Measurements from ENCODE around the gene DMAC2L.
"Not testable (repeated sequence)": the region's sequence is repeated elsewhere in the genome, so short reads cannot be mapped to it uniquely, and the experiment has no call there.

Gene DMAC2L, protein sequence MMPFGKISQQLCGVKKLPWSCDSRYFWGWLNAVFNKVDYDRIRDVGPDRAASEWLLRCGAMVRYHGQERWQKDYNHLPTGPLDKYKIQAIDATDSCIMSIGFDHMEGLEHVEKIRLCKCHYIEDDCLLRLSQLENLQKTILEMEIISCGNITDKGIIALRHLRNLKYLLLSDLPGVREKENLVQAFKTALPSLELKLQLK

DNA sequence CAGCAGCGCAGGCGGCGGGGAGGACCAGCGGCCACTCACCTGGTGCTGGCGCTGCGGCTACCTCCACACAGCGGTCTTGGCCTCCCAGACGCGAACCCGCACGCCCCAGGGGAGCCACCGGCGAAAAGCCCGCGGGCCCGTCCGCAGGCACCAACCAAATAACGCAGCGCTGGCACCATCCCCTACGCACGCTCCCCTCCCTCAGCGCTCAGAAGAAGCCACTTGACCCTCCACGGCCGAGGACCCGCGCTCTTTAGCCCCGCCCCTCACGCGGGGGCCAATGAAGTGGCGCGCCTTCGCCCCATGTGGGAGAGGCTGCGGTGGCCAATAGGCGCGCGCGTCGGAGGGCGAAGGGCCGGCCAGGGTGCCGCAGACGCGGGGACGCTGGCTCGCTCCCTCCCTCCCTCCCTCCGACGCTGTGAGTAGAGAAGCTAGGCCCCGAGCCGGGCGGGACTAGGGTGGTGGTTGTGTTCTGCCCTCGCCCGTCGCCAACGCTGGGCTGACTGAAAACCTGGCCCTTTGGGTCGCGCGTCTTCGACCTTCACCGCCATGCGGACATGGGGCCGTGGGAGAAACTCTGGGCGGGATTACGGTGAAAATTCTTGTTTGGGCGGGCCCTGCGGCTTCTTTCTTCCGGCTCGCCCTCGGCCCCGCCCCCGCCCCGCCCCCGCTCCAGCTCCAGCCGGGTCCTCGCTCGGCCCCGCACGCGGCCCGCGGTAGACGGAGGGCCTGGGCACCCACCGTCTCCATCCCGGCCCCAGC is at the start of gene DMAC2L, which contains the start of gene L2HGDH:
Gene DMAC2L, plus strand, starts transcription at position 353 of the 762 bp plus-strand sequence. CDS start 9,164 bp downstream, outside the sequence.
Gene L2HGDH, minus strand, starts transcription at position 258 of the 762 bp plus-strand sequence. Its CDS starts 79 bp downstream, at position 179.
- peak; percentile 96 for DNase-seq

DNA sequence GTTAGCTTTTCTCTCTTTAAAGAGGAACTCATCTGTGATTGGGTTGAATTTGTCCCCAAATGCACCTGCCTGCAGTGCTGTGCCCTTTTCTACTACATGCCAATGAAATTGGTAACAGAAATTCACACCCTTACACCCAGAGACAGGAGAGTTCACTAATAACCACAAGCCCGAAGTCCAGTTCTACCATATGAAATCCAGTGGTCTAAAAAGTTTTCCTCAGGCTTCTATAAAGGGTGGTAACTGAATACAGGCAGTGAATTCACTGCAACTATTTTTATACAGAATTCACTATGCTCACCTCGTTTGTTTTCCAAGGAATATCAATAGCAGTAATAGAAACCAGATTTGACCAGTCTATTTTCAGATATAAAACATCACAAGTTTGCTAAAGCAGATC is 49.3 kb upstream of the DMAC2L start:
- DNase-seq = no peak

DNA sequence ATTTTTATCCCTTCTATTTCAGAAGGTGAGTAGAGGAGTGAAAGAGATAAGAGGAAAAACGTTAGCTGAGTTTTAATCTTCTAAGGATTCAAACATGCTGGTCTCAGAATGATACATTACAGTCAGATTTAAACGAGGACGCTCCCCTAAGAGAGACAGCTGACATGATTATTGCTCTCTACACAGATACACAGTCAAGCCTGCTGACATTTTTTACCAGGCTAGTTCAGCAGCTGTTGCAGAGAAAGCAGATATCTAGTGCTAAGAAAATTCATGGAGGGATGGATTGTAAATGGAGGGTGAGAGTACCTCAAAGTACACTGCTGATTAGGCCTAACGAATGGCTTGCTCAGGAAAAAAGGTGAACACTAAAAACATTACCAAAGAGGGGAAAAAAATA is 48.8 kb upstream of the DMAC2L start:
- no peak for DNase-seq

DNA sequence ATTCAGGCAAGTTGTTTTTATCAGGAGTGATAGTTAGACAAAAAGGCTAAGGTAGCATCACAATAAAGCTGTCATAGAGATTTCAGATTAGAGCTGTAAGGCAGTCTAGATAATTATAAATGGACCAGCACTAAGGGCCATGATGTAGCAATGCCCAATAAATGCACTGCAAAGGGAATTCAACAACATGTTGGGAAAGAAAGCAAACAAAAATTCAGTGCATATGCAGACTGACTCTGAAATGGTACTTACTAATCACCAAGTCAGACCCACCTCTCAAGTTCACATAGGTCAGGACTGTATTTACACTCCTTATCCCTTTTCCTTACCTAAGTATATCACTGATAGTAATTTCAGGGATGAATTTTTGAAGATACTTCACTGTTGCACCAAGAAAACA is 47.1 kb upstream of the DMAC2L start:
- no peak for DNase-seq

DNA sequence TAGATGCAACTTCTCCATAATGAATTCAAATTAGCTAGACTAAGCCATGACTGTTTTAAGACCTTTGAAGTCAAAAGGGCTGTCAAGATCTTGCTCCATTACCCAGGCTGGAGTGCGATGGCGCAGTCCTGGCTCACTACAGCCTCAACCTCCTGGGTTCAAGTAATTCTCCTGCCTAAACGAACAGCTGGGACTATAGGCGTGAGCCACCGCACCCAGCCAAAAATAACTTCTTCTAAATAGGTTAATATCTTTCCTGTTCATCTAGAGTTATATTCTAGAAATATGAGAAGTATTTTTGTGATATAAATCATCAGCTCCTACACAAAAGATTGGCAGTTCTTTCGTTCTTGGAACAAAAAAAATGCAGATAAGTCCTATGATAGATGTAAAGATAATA is 41.2 kb upstream of the DMAC2L start:
- DNase-seq = no peak

DNA sequence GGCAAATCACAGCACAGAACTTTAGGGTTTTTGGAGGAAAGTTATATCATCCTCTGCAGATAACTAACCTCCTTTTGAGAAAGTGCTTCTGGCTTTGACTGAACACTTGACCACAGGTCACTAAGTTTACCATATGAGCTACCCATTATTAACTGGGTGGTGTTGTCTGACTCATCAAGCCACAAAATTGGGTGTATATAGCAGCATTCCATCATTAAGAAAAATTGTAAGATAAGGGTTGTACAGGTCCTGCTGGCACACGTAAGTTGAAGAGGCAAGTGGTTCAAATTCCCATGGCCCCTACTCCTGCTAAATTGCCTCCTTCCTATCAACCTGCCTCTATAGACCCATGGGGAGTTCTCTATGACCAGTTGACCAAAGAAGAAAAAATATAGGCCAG is 39.6 kb upstream of the DMAC2L start:
- DNase-seq = no peak

DNA sequence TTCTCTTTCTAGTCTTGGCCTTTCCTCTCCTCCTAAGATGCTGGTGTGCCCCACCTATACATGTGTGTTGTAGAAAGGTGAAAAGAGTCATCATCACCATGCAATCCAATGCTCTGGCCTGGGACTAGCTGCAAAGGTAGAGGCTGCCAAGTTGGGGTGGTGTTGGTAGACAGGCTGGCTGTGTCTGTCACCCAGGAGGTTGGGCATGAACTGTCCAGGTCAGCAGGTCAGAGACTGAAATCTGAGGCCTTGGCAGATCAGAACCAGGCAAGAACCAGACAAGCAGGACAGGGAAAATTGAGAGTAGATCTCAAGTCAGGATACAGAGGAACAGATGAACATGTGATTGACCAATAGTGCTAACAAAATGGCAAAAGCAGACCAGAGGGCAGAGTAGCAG is 26.3 kb upstream of the DMAC2L start:
- DNase-seq = no peak

DNA sequence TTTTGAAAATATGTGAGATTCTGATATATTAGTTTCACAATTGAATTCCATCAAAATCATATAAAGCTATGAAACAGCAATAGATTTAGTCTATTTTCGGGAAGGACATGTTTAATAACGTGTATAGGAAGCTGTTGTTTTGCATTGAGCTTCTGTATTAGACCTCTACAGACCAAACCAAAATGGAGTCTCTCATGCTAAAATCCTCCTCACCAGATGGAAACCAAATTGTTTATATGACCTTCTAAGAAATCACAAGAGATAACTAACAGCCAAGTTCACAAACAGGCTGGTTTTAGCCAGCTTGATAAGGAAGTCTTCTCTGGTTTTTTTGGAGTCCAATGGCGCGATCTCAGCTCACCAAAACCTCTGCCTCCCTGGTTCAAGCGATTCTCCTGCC is 24.0 kb upstream of the DMAC2L start:
- no peak for DNase-seq

DNA sequence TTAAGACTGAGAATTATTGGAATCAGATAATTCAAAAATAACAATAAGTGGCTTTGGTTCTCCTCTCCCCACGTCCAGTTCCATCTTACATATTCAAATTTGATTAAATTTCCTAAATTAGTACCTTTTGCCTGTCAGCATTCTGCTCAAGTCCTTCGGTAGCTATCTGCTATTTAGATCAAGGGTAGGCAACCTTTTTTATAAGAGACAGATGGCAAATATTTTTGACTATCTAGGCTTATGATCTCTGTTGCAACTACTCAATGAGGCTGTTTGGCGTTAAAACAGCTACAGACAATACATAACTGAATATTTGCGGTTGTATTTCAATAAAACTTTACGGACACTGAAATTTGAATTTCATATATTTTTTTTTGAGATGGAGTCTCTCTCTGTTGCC is 21.8 kb upstream of the DMAC2L start:
- no peak for DNase-seq

DNA sequence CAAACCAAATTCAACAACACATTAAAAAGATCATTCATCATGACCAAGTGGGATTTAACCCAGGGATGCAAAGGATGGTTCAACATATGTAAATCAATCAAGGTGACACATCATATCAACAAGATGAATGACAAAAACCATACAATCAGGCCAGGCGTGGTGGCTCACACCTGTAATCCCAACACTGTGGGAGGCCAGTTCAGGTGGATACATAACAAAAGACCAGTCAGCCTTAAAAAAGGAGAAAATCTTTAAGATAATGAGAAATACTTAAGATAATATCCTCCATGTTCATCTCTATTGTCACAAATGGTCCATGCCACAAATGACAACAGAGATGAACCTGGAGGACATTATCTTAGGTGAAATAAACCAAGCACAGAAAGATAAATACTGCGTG is 12.5 kb upstream of the DMAC2L start:
- no peak for DNase-seq

DNA sequence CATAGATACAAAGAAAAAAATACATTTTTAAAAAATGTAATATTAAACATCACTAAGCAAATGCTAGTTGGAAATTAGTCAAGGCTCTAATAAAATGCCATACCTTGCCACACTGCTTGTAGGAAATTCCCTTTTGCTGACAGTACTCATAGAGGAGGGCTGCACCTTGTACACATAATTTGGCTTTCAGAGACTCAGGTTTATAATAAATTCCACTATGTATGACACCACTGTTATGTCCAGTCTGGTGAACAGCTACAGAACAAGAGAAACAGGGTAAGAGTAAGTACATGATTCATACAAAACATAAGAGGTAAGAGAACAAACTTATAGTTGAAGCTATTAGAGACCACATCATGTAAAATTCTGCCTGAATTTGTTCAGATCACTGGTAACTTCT is 10.2 kb upstream of the DMAC2L start:
- DNase-seq = no peak

DNA sequence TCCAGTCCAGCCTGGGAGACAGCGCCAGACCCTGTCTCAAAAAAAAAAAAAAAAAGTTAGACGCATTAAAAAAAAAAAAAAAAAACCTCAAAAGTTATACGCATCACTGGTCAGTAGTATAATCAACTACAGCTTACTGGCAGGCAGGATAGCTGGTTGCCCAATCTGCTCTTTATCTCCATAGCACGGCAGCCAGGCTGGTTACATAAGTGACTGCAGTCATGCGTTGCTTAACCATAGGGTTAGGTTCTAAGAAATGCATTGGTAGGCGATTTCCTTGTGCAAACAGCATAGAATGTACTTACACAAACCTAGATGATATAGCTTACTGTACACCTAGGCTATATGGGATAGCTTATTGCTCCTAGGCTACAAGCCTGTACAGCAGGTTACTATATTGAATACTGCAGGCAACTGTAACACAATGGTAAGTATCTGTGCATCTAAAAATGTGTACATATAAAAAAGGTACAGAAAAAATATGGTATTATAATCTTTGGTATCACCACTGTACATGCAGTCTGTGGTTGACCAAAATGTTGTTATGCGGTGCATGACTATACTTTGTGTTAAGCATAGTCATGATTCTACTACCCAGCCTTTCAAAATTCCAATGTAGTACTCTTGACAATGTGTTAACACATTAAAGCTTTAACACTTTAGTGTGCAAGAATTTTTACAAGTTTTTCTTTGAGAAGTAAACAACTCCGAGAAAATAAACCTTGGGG is 8.2 kb upstream of the DMAC2L start:
- no peak for DNase-seq

DNA sequence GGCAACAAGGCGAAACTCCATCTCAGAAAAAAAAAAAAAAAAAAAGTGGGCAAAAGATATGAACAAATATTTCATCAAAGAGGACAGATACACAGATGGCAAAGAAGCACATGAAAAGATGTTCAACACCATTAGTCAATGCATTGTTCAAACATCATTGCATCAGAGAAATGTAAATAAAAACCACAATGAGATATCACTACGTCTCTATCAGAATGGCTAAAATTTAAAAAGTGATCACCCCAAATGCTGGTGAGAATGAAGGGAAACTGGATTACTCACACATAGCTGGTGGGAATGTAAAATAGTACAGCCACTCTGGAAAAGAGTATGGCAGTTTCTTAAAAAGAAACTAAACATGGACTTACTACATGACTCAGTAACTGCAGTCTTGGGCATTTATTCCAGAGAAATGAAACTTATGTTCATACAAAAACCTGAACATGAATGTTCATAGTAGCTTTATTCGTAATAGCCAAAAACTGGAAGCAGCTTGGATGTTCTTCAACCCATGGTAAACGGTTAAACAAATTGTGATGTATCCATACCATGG is 3.7 kb upstream of the DMAC2L start:
- no peak for DNase-seq

DNA sequence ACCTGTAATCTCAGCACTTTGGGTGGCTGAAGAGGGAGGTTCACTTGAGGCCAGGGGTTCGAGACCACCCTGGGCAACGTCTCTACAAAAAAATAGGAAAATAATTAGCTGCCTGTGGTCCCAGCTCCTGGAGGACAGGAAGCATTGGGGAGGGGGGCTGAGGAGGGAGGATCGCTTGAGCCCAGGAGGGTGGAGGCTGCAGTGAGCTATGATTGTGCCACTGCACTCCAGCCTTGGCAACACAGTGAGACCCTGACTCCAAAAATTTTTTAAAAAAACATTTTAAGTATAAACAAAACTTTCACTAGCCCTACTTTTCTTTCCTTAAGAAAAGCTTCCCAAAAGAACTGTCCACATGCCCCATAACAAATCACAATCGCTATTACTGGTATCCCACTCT is 1.7 kb upstream of the DMAC2L start:
- no peak for DNase-seq

DNA sequence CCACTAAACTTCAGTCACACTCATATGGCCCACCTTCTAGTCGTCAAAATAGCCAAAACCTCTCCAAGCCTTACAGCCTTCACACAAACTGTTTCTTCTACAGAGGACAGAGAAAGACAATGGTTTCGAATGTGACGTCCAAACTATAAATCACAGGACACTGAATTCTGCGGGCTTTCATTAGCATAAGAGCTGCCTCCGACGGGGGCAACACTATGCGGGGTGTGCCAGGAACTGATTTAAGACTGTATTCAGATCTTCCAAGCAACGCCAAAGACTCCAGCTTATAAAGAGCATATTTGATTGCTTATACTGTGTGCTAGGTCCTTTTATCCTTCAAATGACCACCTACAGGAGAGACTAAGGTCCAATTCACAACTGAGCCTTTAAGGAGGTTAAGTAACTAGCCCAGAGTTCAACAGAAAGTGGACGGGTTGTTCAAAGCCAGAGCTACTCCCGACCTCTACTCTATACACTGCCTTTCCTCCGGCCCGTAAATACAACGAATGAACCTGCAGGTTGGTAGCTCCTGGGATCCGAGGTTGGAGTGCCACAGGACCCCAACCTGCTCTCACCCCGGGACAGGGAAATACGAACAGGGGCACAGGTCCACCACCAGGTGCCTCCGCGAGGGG is 670 bp upstream of the DMAC2L start:
- DNase-seq = peak; percentile 63

DNA sequence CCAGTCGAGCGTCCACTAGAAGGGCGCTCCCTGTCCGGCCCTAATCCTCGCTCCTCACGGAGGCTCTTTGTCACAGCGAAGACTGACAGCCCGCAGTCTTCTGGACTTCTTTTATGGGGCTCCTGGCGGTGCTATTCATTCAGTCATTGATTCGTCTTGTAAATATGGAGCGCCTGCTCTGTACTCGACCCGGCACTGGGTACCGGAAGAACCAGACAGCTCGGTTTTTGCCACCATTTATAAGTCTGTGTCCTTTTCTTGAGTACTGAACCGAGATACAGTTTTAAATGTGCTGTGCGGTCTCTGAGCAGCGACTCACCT is 570 bp downstream of the DMAC2L start:
- DNase-seq = peak; percentile 75

DNA sequence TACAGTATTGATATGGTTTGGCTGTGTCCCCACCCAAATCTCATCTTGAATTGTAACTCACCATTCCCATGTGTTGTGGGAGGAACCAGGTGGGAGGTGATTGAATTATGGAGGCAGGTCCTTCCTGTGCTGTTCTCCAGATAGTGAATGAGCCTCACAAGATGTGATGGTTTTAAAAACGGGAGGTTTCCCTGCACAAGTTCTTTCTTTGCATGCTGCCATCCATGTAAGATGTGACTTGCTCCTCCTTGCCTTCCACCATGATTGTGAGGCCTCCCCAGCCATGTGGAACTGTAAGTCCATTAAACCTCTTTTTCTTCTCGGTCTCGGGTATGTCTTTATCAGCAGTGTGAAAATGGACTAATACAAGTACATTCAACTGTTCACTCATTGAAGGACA is 2.0 kb downstream of the DMAC2L start:
- not testable (repeated sequence) for DNase-seq

DNA sequence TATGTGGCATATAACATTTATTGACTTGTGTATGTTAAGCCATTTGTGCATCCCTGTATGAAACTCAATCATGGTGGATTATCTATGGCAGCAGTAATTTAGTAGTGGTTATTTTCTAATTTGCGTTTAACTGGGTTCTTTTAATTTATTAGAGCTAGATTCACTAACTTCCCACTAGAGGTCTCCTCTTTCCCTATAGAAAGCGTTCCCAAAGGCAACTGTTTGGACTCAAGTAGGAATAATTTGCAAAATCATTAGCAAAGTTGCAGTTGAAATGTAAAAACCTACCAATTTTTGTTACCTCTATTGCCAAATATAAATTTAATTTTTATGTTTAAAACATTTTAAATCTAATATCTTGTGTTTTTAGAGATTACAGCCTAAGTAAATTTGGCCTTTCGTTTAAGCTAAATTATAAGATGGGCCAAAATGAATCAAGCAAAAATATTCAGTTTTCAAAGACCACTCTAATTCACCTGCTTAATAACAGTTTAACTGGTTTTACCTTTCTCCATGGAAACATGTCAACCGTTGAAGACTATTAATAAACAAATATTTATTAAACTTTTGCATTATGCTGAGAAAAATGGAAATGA is 6.0 kb downstream of the DMAC2L start:
- peak; percentile 62 for DNase-seq

DNA sequence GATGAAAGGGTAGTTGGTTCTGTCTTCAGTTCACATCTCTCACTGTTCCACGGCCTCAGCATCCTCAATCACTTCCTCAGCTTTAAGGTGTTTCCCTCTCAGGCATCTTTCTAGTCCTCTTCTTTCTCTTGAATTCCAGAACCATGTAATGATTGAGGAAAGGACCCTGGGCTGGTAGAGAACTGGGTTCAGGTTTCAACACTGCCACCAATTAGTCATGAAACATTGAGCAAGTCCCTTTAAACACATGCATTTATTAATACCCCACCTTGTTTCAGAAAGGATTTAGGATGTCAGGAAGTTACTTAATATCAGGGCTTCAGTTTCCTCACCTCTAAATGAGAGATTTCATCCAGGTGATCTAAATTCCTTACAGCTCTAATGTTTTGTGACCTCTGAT is 7.2 kb downstream of the DMAC2L start:
- no peak for DNase-seq

DNA sequence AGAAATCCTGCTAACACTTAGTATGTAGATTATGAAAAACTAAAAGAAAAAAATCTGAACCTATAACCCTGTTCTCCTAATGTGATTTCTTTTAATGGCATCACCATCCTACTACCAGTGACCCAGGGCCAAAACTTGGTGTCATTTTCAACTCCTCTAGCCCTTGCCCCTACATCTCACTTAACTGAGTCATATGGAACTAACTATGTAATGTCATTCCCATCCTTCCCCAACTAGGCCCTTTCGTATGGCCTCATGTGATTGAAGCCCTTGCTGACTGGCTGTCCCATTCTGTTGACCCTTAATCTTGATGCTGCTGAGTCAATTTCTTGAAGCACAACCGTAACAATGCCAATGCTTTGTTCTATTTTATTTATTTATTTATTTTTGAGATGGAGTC is 7.6 kb downstream of the DMAC2L start:
- no peak for DNase-seq

DNA sequence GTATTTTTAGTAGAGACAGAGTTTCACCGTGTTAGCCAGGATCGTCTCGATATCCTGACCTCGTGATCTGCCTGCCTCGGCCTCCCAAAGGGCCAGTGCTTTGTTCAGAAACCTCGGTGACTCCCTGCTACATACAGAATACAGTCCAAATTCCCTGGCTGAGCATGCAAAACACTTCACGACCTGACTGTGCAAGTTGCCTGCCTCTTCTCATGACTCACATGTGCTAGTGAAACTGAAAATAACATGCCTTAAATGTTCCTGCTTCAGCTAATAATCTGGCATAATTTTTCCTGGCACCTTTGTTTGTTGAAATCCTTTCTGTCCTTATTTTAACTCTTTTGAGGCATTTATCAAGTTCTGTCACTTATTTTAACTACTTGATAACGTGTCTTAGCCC is 8.2 kb downstream of the DMAC2L start:
- no peak for DNase-seq

DNA sequence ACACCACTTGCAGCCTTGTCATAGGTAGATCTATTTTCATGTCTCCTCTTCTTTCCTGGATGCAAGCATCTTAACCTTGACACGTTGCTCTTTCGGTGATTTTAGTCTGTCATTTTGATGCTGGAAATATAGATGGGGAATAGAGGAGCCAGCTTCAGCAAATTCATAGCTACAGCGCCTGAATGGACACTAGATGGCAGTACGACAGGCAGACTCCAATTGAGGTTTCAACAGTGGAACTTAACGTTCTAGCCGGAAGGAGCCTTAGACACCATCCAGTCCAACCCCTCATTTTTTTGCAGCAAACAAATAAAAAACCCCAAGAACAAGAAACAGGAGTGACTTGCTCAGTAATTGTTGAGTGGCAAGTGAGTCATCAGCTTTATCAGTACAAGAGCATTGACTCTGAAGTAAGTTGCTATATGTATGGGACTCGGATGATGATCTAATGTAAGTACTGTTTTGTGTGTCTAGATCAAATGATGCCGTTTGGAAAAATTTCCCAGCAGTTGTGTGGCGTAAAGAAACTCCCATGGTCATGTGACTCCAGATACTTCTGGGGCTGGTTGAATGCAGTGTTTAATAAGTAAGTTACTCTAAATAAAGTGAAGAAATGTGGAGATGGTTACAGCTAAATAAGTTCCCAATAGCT is 9.0 kb downstream of the DMAC2L start:
- peak; percentile 85 for DNase-seq
